MM.1S (cell line): ENCODE results near the gene ANXA6.

ENCODE experiments used
- DNase-seq: peaks from one replicate; pipeline ENCODE4 v3.0.0-alpha.2; 2015
- H2AFZ ChIP-seq: fragments of 300-600 bp; sonication (generic); 2 replicates; pipeline ENCODE4 v1.6.0; 2016; ENCODE audit warnings: antibody characterized with exemption, low read length
- H3F3A ChIP-seq: fragments of 300-600 bp; sonication (generic); 2 replicates; pipeline ENCODE4 v1.6.1; 2016; ENCODE audit warnings: mild to moderate bottlenecking, antibody characterized with exemption, low read length, moderate library complexity, mixed read lengths; ENCODE audit not compliant: insufficient read depth
- H3K27ac ChIP-seq: fragments of 300-600 bp; sonication (generic); 2 replicates; pipeline ENCODE4 v1.5.1; 2016; ENCODE audit warnings: mild to moderate bottlenecking, low read length
- H3K27me3 ChIP-seq: fragments of 300-600 bp; sonication (generic); replicated peaks from 2 replicates; pipeline ENCODE4 v1.6.0; 2016; ENCODE audit warnings: low read length; ENCODE audit not compliant: insufficient read depth
- H3K36me3 ChIP-seq: fragments of 300-600 bp; sonication (generic); replicated peaks from 2 replicates; pipeline ENCODE4 v1.6.1; 2016; ENCODE audit warnings: mild to moderate bottlenecking, low read length, mixed read lengths; ENCODE audit not compliant: insufficient read depth
- H3K4me1 ChIP-seq: fragments of 300-600 bp; sonication (generic); 2 replicates; pipeline ENCODE4 v1.6.1; 2016; ENCODE audit warnings: low read length, mixed read lengths
- H3K4me2 ChIP-seq: fragments of 300-600 bp; sonication (generic); 2 replicates; pipeline ENCODE4 v1.6.0; 2016; ENCODE audit warnings: low read depth, low read length
- H3K4me3 ChIP-seq: fragments of 300-600 bp; sonication (generic); 2 replicates; pipeline ENCODE4 v1.5.1; 2016; ENCODE audit warnings: low read length, mixed read lengths
- H3K79me2 ChIP-seq: fragments of 300-600 bp; sonication (generic); 2 replicates; pipeline ENCODE4 v1.6.1; 2016; ENCODE audit warnings: mixed run types, low read length, mixed read lengths
- H3K9ac ChIP-seq: fragments of 300-600 bp; sonication (generic); 2 replicates; pipeline ENCODE4 v1.6.1; 2016; ENCODE audit warnings: low read length, mixed read lengths
- H3K9me2 ChIP-seq: fragments of 300-600 bp; sonication (generic); replicated peaks from 2 replicates; pipeline ENCODE4 v1.6.1; 2016; ENCODE audit warnings: mild to moderate bottlenecking, low read length, mixed read lengths; ENCODE audit not compliant: insufficient read depth
- H3K9me3 ChIP-seq: fragments of 300-600 bp; sonication (generic); replicated peaks from 2 replicates; pipeline ENCODE4 v1.6.1; 2016; ENCODE audit warnings: mild to moderate bottlenecking, low read length, mixed read lengths; ENCODE audit not compliant: insufficient read depth
- H4K20me1 ChIP-seq: fragments of 300-600 bp; sonication (generic); 2 replicates; pipeline ENCODE4 v1.6.1; 2016; ENCODE audit warnings: mild to moderate bottlenecking, low read length, moderate library complexity, mixed read lengths; ENCODE audit not compliant: insufficient read depth
- EZH2 ChIP-seq: fragments of 300-600 bp; sonication (generic); optimal IDR thresholded peaks from 2 replicates; pipeline ENCODE3; 2017; ENCODE audit warnings: low read depth, mild to moderate bottlenecking, antibody characterized with exemption, low read length, mixed read lengths
- EZH2phosphoT487 ChIP-seq: fragments of 300-600 bp; sonication (generic); IDR thresholded peaks from 2 replicates; pipeline ENCODE4 v1.6.1; 2018; ENCODE audit warnings: antibody characterized with exemption, low read length
- TF ChIP-seq, protein P1 (sequence below): fragments of 300-600 bp; sonication (generic); IDR thresholded peaks from 2 replicates; pipeline ENCODE4 v1.5.1; 2016; ENCODE audit warnings: antibody characterized with exemption, low read length, mixed read lengths

ANXA6 gene

GRCh38 chr5:151065609-151066008, 92.0 kb downstream of the ANXA6 start:
- Histone ChIP-seq H3K4me2 (peak overlapping the region; percentile 19; the same call in 1 of the 2 replicates), H3K79me2 (peaks cover 86% of the 10 kb centered on the region), H4K20me1 (peaks cover 4% of the 10 kb centered on the region; the same call in 1 of the 2 replicates), H3K4me3 (no peak overlapping the region), H3K9me2 (no peaks in the 10 kb centered on the region), H3F3A (peaks cover 7% of the 10 kb centered on the region; the same call in 1 of the 2 replicates), H3K27ac (peak overlapping the region; percentile 45; the same call in 1 of the 2 replicates), H3K27me3 (no peaks in the 10 kb centered on the region), H3K9me3 (no peaks in the 10 kb centered on the region), H3K4me1 (peaks cover 35% of the 10 kb centered on the region), H3K9ac (no peak overlapping the region; the same call in 1 of the 2 replicates), H2AFZ (no peak overlapping the region), H3K36me3 (no peaks in the 10 kb centered on the region; the same call in none of the 2 replicates)
- no peak for DNase-seq
- no peak for TF ChIP-seq EZH2phosphoT487
- no peak for TF ChIP-seq EZH2
- TF ChIP-seq, protein P1, sequence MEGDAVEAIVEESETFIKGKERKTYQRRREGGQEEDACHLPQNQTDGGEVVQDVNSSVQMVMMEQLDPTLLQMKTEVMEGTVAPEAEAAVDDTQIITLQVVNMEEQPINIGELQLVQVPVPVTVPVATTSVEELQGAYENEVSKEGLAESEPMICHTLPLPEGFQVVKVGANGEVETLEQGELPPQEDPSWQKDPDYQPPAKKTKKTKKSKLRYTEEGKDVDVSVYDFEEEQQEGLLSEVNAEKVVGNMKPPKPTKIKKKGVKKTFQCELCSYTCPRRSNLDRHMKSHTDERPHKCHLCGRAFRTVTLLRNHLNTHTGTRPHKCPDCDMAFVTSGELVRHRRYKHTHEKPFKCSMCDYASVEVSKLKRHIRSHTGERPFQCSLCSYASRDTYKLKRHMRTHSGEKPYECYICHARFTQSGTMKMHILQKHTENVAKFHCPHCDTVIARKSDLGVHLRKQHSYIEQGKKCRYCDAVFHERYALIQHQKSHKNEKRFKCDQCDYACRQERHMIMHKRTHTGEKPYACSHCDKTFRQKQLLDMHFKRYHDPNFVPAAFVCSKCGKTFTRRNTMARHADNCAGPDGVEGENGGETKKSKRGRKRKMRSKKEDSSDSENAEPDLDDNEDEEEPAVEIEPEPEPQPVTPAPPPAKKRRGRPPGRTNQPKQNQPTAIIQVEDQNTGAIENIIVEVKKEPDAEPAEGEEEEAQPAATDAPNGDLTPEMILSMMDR = no peak

DNA sequence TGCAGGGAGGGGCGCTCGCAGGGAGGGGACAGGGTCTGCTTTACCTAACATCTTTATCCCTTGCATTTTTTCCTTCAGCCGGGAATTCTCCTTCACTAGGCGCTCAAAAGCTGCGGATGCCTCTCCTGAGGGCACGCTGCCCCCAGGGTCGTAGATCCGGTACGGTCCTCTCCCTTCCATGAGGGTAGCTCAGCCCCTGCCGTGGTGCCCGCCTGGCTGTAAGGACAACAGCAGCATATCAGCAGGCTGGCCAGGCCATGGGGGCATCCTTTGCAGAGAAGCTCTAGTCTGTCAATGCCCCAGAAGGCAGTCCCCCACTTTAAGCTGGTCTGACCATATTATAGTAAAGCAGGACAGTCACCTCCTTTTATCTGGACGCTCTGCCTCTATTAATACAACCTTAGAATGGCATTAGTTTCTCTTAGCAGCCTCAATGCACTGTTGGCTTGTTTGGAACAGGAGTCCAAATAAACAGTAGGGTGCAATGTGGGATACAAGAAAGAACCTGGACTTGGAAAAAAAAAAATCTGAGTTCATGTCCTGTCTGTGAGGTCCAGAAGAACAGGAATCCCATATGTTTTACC, 92.6 kb downstream of the ANXA6 start:
- peaks cover 7% of the 10 kb centered on the region; the same call in 1 of the 2 replicates for H3F3A ChIP-seq
- H3K4me1 ChIP-seq = peaks cover 40% of the 10 kb centered on the region
- no peak overlapping the region for H3K4me2 ChIP-seq
- H3K4me3 ChIP-seq = no peak overlapping the region
- H3K79me2 ChIP-seq = peaks cover 80% of the 10 kb centered on the region
- peak overlapping the region; percentile 45; the same call in 1 of the 2 replicates for H3K27ac ChIP-seq
- no peak overlapping the region for H2AFZ ChIP-seq
- no peaks in the 10 kb centered on the region for H3K9me3 ChIP-seq
- H3K36me3 ChIP-seq = no peaks in the 10 kb centered on the region; the same call in none of the 2 replicates
- no peak overlapping the region for H3K9ac ChIP-seq
- H4K20me1 ChIP-seq = peaks cover 3% of the 10 kb centered on the region; the same call in 1 of the 2 replicates
- H3K9me2 ChIP-seq = no peaks in the 10 kb centered on the region
- no peaks in the 10 kb centered on the region for H3K27me3 ChIP-seq
- TF ChIP-seq EZH2 = no peak
- TF ChIP-seq, protein P1 = no peak
- no peak for TF ChIP-seq EZH2phosphoT487
- no peak for DNase-seq

GRCh38 chr5:151063142-151063989, 94.2 kb downstream of the ANXA6 start:
- Histone ChIP-seq H3K79me2 (peaks cover 63% of the 10 kb centered on the region), H3K9me2 (no peaks in the 10 kb centered on the region), H3K4me2 (no peak overlapping the region), H2AFZ (no peak overlapping the region), H4K20me1 (no peaks in the 10 kb centered on the region; the same call in 1 of the 2 replicates), H3K4me3 (no peak overlapping the region), H3K36me3 (no peaks in the 10 kb centered on the region; the same call in 1 of the 2 replicates), H3K27ac (no peak overlapping the region), H3F3A (peaks cover 18% of the 10 kb centered on the region), H3K4me1 (peaks cover 54% of the 10 kb centered on the region), H3K9ac (no peak overlapping the region), H3K27me3 (no peaks in the 10 kb centered on the region), H3K9me3 (no peaks in the 10 kb centered on the region)
- TF ChIP-seq, protein P1 = no peak
- TF ChIP-seq EZH2 (no peak), EZH2phosphoT487 (no peak)
- DNase-seq = no peak
